Neuronal stem cell (in vitro differentiated cells): ENCODE measurements around the gene RPLP2.

Experiments used
- DNase-seq: peaks from one replicate; pipeline ENCODE4 v3.0.0-alpha.2; 2013; ENCODE audit warnings: low spot score
- H2AFZ ChIP-seq: one replicate; pipeline ENCODE4 v1.6.1; 2013; ENCODE audit warnings: mild to moderate bottlenecking, low read length, inconsistent platforms
- H2AK5ac ChIP-seq: 2 replicates; pipeline ENCODE4 v1.6.1; 2013; ENCODE audit warnings: low read depth, mild to moderate bottlenecking, inconsistent platforms, low read length, moderate library complexity, mixed read lengths
- H2BK120ac ChIP-seq: 2 replicates; pipeline ENCODE4 v1.6.1; 2013; ENCODE audit warnings: low read depth, mild to moderate bottlenecking, inconsistent platforms, low read length, moderate library complexity, mixed read lengths
- H2BK12ac ChIP-seq: one replicate; pipeline ENCODE4 v1.6.1; 2013; ENCODE audit warnings: low read length, inconsistent platforms
- H2BK15ac ChIP-seq: 2 replicates; pipeline ENCODE4 v1.6.1; 2013; ENCODE audit warnings: mild to moderate bottlenecking, low read length, inconsistent platforms, mixed read lengths
- H2BK5ac ChIP-seq: one replicate; pipeline ENCODE4 v1.6.1; 2013; ENCODE audit warnings: inconsistent platforms, mild to moderate bottlenecking, low read length, moderate library complexity
- H3K14ac ChIP-seq: one replicate; pipeline ENCODE4 v1.6.1; 2013; ENCODE audit warnings: low read length, inconsistent platforms
- H3K18ac ChIP-seq: 2 replicates; pipeline ENCODE4 v1.6.1; 2013; ENCODE audit warnings: low read length, inconsistent platforms
- H3K23ac ChIP-seq: 2 replicates; pipeline ENCODE4 v1.6.1; 2013; ENCODE audit warnings: low read depth, mild to moderate bottlenecking, mixed read lengths, low read length, inconsistent platforms; ENCODE audit not compliant: poor library complexity
- H3K27ac ChIP-seq: replicated peaks from 3 replicates; pipeline ENCODE4 v1.5.1; 2013; ENCODE audit warnings: low read length, inconsistent platforms
- H3K27me3 ChIP-seq, 3 experiments: 2 replicates each; pipeline ENCODE4 v1.6.1; 2013; ENCODE audit warnings: low read length in 3 of 3, mild to moderate bottlenecking in 2 of 3, inconsistent platforms in 1 of 3, low read depth in 1 of 3, mixed read lengths in 1 of 3, moderate library complexity in 1 of 3; ENCODE audit not compliant: control insufficient read depth in 3 of 3, insufficient read depth in 3 of 3
- H3K36me3 ChIP-seq, 2 donors: replicated peaks in 1 of 2; 2 replicates each; pipeline ENCODE4 v1.6.1; 2013; ENCODE audit warnings: low read length in 2 of 2; ENCODE audit not compliant: control insufficient read depth in 2 of 2, insufficient read depth in 2 of 2
- H3K4ac ChIP-seq: 2 replicates; pipeline ENCODE4 v1.6.1; 2013; ENCODE audit warnings: inconsistent platforms, mild to moderate bottlenecking, low read length, moderate library complexity
- H3K4me1 ChIP-seq, 2 donors: 1 replicate in 1 of 2; 2 replicates in 1 of 2; pipeline ENCODE4 v1.6.1; 2013; ENCODE audit warnings: low read length in 2 of 2, low read depth in 1 of 2; ENCODE audit not compliant: control insufficient read depth in 2 of 2, insufficient read depth in 1 of 2
- H3K4me2 ChIP-seq: one replicate; pipeline ENCODE4 v1.6.1; 2013; ENCODE audit warnings: mild to moderate bottlenecking, low read length, inconsistent platforms; ENCODE audit not compliant: insufficient read depth, poor library complexity, severe bottlenecking
- H3K4me3 ChIP-seq, 2 donors: 2 replicates each; pipeline ENCODE4 v1.5.1; 2013; ENCODE audit warnings: low read length in 2 of 2, mild to moderate bottlenecking in 2 of 2, inconsistent platforms in 1 of 2, moderate library complexity in 1 of 2
- H3K79me1 ChIP-seq: one replicate; pipeline ENCODE4 v1.6.1; 2013; ENCODE audit warnings: low read depth, mild to moderate bottlenecking, inconsistent platforms, low read length, moderate library complexity
- H3K9ac ChIP-seq: one replicate; pipeline ENCODE4 v1.6.1; 2013; ENCODE audit warnings: mild to moderate bottlenecking, low read depth, low read length, inconsistent platforms; ENCODE audit not compliant: poor library complexity
- H3K9me3 ChIP-seq, 2 donors: replicated peaks in 1 of 2; 2 replicates each; pipeline versions ENCODE3 to v1.6.1; 2013; ENCODE audit warnings: low read length in 2 of 2, mild to moderate bottlenecking in 2 of 2, inconsistent platforms in 1 of 2, low read depth in 1 of 2, mixed read lengths in 1 of 2, moderate library complexity in 1 of 2; ENCODE audit not compliant: control insufficient read depth in 2 of 2, insufficient read depth in 1 of 2
- H4K8ac ChIP-seq: one replicate; pipeline ENCODE4 v1.6.1; 2013; ENCODE audit warnings: low read depth, mild to moderate bottlenecking, inconsistent platforms, low read length, moderate library complexity
- H4K91ac ChIP-seq: one replicate; pipeline ENCODE4 v1.6.1; 2013; ENCODE audit warnings: low read length, low read depth, mild to moderate bottlenecking, inconsistent platforms; ENCODE audit not compliant: poor library complexity
- WGBS, 2 donors: extraction: QIAGEN DNeasy Blood & Tissue Kit; methylation state at CpG; one replicate each; pipeline ENCODE4 v1.1.7; 2013; ENCODE audit warnings: missing lambda C conversion rate in 2 of 2, mixed read lengths in 1 of 2; ENCODE audit not compliant: insufficient read length in 2 of 2, insufficient replicate concordance in 1 of 2; ENCODE audit errors: extremely low coverage in 2 of 2; 5-methylcytosine and 5-hydroxymethylcytosine counted together

RPLP2 gene

DNA sequence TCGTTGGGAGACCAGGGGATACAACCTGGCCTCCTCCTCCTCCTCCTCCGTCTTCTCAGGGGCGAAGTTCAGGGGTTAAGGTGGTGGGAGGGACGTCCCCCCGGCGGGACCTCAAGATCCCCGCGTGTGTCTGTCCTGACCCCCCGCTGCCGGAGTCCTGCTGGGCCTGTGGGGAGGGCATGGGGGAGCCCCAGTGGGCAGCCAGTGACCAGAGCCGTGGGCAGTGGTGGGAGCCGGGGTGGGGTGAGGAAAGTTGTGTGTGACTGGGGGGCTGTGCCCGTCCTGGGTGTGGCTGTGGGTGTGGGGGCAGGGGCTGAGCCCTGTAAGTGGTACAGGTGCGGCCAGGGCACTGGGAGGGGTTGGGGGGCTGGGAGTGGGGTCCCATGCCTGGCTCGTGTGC, 43.0 kb downstream of the RPLP2 start:
- Histone ChIP-seq H3K4me1 (peaks cover 42 to 46% of the 10 kb centered on the region in 2 donors), H3K4ac (no peak overlapping the region), H3K27me3 (peaks cover 0 to 20% (median 0%) of the 10 kb centered on the region in 3 experiments), H3K36me3 (no peaks in the 10 kb centered on the region), H3K23ac (peak overlapping the region; percentile 55), H2BK120ac (no peak overlapping the region), H2AK5ac (peak overlapping the region; percentile 98), H3K18ac (peak overlapping the region; percentile 48), H3K79me1 (peaks cover 23% of the 10 kb centered on the region), H4K91ac (no peak overlapping the region), H3K14ac (peak overlapping the region; percentile 38), H3K9ac (no peak overlapping the region), H2BK15ac (peak overlapping the region; percentile 98), H2BK5ac (no peak overlapping the region), H4K8ac (no peak overlapping the region), H3K4me3 (no peak overlapping the region), H2AFZ (no peak overlapping the region), H2BK12ac (no peak overlapping the region), H3K9me3 (no peaks in the 10 kb centered on the region), H3K4me2 (no peak overlapping the region), H3K27ac (no peak overlapping the region)
- WGBS, 2 donors, result no CpG with 5 or more reads among the region's 15 CpGs
- DNase-seq, result no peak

DNA sequence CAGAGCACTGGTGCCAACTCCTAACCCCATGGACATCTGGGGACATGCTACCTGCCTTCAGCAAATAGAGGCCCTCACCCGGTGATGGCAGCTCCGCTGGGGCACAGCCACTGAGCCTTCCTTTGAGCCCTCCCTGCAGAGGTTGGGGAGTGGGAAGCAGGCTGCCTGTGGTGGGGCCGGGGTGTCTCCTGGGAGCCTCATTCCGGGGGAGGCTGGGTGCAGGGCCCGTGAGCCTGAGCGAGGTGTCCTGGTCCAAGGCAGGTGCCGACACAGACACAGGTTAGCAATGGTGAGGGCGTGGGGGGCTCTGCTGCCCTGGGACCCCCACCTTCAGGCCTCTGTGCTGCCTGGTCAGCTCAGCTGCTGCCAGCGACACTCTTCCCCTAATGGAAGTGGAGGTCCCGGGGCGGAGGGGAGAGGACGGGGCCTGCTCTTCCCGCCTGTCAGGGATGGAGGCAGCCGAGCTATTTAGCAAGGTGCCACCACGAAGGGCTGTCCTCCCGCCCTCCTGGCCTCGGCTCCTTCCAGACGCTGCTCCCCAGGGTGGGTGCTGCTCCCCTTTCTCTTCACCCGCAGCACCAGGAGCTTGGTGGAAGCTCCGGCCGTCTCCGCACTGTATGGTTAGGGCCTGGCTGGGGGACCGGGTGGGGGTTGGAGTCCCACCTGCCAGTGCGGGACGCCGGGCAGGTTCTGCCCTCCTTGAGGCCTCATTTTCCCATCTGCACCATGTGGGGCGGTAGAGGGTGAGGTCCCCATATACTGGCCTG, 44.1 kb downstream of the RPLP2 start:
- Histone ChIP-seq H3K36me3 (no peaks in the 10 kb centered on the region), H2BK15ac (peak overlapping the region; percentile 98), H3K9me3 (no peaks in the 10 kb centered on the region), H3K27ac (no peak overlapping the region), H3K4me1 (peaks cover 38 to 42% of the 10 kb centered on the region in 2 donors), H3K27me3 (peaks cover 0 to 15% (median 0%) of the 10 kb centered on the region in 3 experiments), H3K23ac (peak overlapping the region; percentile 91), H3K14ac (no peak overlapping the region), H4K8ac (no peak overlapping the region), H2AK5ac (peak overlapping the region; percentile 99), H3K9ac (peak overlapping the region; percentile 30), H4K91ac (no peak overlapping the region), H3K4ac (peak overlapping the region; percentile 66), H2AFZ (no peak overlapping the region), H3K79me1 (peaks cover 27% of the 10 kb centered on the region), H3K4me2 (no peak overlapping the region), H2BK12ac (peak overlapping the region; percentile 98), H2BK5ac (peak overlapping the region; percentile 39), H3K18ac (peak overlapping the region; percentile 93), H3K4me3 (no peak overlapping the region), H2BK120ac (peak overlapping the region; percentile 72)
- no peak for DNase-seq
- no CpG with 5 or more reads among the region's 27 CpGs for WGBS, 2 donors

DNA sequence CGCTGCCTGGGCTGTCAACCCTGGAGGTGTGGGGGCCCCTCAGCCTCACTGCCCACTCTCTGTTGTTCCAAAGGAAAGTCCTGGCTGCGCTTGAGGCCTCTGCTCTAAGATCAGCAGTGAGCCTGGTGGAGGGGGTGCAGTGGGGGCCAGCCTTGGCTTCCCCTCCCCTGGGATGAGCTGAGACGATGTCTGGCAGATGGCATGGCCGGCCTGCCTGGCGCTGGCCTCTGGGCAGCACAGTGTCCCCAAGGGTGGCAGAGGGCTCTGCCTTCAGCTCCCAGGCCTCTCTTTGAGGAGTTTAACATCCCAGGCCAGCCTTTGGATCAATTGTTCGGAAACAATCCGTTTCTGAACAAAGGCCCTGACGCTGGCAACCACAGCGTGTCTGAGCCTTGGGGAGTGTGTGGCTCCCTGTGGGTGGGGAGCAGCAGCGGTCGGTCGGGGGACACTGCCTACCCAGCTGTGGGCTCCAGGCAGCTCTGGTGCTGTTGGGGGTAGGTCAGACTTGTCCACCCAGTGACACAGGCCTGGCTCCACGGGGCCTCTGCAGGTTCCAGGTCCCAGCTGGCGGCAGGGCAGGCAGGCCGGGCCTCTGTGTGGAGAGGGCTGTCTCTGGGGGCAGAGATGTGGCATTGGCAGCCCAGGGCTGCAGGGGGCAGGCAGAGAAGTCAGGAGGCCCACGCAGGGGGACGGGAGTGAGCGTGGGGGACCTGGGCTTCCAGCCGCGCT, 45.0 kb downstream of the RPLP2 start:
- H2BK120ac ChIP-seq, result peak overlapping the region; percentile 97
- H3K23ac ChIP-seq, result peak overlapping the region; percentile 80
- H3K18ac ChIP-seq, result peak overlapping the region; percentile 96
- peak overlapping the region; percentile 98 for H2BK15ac ChIP-seq
- no peak overlapping the region for H3K4me3 ChIP-seq
- peaks cover 0 to 11% (median 0%) of the 10 kb centered on the region in 3 experiments for H3K27me3 ChIP-seq
- H3K4me2 ChIP-seq, result peak overlapping the region; percentile 18
- H2BK5ac ChIP-seq, result peak overlapping the region; percentile 90
- peak overlapping the region; percentile 43 for H3K27ac ChIP-seq
- DNase-seq, result no peak
- no peaks in the 10 kb centered on the region for H3K36me3 ChIP-seq
- H3K14ac ChIP-seq, result peak overlapping the region; percentile 97
- no peak overlapping the region for H4K8ac ChIP-seq
- H3K4me1 ChIP-seq, result peaks cover 36 to 37% of the 10 kb centered on the region in 2 donors
- no CpG with 5 or more reads among the region's 20 CpGs for WGBS, 2 donors
- H3K9me3 ChIP-seq, result no peaks in the 10 kb centered on the region
- H3K79me1 ChIP-seq, result peaks cover 33% of the 10 kb centered on the region
- peak overlapping the region; percentile 99 for H2AK5ac ChIP-seq
- no peak overlapping the region for H2AFZ ChIP-seq
- peak overlapping the region; percentile 88 for H3K9ac ChIP-seq
- H3K4ac ChIP-seq, result no peak overlapping the region
- H2BK12ac ChIP-seq, result peak overlapping the region; percentile 98
- H4K91ac ChIP-seq, result peak overlapping the region; percentile 85

DNA sequence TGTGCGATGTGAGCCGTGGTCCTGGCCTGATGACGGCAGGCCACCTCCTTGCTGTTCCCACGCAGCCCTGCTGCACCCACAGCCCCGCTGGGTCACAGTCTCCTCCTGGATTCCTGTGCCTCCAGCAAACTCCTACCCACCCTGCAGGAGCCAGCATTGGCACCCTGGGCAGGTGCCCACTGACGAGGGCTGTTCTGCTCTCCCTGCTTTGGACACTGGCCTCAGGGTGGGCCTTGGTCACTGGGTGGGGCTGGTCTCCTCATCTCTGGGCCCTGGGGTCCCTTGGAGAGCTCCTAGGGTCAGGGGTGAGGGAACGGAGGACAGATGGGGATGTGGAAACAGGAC, 45.5 kb downstream of the RPLP2 start:
- H3K18ac ChIP-seq, result peak overlapping the region; percentile 96
- peak overlapping the region; percentile 85 for H3K23ac ChIP-seq
- peak overlapping the region; percentile 18 for H3K4me2 ChIP-seq
- H3K4me1 ChIP-seq, result peaks cover 34 to 36% of the 10 kb centered on the region in 2 donors
- peak overlapping the region; percentile 99 for H2AK5ac ChIP-seq
- H3K14ac ChIP-seq, result peak overlapping the region; percentile 97
- no peak overlapping the region for H3K4ac ChIP-seq
- H3K9me3 ChIP-seq, result no peaks in the 10 kb centered on the region
- peak overlapping the region; percentile 88 for H3K9ac ChIP-seq
- DNase-seq, result no peak
- H2BK120ac ChIP-seq, result peak overlapping the region; percentile 97
- no CpG with 5 or more reads among the region's 7 CpGs for WGBS, 2 donors
- peak overlapping the region; percentile 90 for H2BK5ac ChIP-seq
- H2BK12ac ChIP-seq, result peak overlapping the region; percentile 73
- H2BK15ac ChIP-seq, result peak overlapping the region; percentile 98
- H3K36me3 ChIP-seq, result no peaks in the 10 kb centered on the region
- H3K4me3 ChIP-seq, result no peak overlapping the region
- peaks cover 0 to 8% (median 0%) of the 10 kb centered on the region in 3 experiments for H3K27me3 ChIP-seq
- peaks cover 33% of the 10 kb centered on the region for H3K79me1 ChIP-seq
- H4K8ac ChIP-seq, result no peak overlapping the region
- no peak overlapping the region for H3K27ac ChIP-seq
- H4K91ac ChIP-seq, result peak overlapping the region; percentile 85
- no peak overlapping the region for H2AFZ ChIP-seq
